ENCODE data around the gene FHL5.
A peak's percentile ranks its signal among the peaks of the same experiment; 100 is the strongest.
"Not testable (repeated sequence)": the region's sequence is repeated elsewhere in the genome, so short reads cannot be mapped to it uniquely, and the experiment has no call there.

The FHL5 gene, protein sequence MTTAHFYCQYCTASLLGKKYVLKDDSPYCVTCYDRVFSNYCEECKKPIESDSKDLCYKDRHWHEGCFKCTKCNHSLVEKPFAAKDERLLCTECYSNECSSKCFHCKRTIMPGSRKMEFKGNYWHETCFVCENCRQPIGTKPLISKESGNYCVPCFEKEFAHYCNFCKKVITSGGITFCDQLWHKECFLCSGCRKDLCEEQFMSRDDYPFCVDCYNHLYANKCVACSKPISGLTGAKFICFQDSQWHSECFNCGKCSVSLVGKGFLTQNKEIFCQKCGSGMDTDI

DNA sequence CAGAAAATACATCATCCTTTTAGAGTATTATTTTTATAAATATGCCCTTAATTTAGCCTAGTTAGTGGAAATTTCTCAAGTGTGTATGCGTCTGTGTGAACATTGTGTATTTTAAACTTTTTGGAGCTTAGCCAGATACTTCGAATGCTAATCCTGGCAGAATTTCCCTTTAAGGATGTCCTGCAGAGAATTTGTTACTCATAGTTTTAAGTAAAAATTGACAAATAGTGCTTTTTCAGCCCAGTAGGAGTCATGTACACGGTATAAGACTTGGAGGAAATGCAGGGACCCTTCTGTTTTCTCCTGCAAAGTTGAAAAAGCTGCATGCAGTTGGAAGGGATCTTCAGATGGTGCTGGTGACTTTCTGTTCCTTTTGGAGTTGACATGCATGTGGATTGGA lies at the start of gene FHL5:
FHL5 (plus strand) TSS at position 243 of the 400 bp plus-strand sequence. CDS start 40,486 bp downstream, outside the sequence.
- no peak within 1 kb of the TSS for H3K4me3 ChIP-seq (ENCODE audit: low read depth, low read length)

GRCh38 chr6:96520171-96521115 lies 42.5 kb upstream of the FHL5 start:
- peak overlapping the region; percentile 85 for H3K4me3 ChIP-seq (ENCODE audit: low read depth, low read length)

DNA sequence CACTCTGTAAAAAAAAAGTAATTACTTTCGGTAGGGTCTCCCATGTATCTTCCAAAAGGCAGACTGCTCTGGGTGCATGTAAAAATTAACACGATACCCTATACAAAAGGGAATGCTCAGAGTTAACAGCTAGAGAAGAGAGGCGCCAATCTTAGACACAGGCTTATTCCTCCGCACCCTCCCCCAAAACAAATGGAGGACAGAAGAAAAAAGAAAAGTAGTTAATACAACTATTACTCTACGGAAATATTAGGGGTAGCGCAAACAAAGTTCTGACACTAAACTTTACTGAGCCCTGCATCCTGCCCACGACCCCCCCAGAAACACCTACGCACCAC lies 41.7 kb upstream of the FHL5 start:
- peak overlapping the region; percentile 85 for H3K4me3 ChIP-seq (ENCODE audit: low read depth, low read length)

GRCh38 chr6:96521644-96522464 lies 41.1 kb upstream of the FHL5 start, which contains the start of gene UFL1:
UFL1 (plus strand) TSS chr6:96521806; CDS start chr6:96521874, 68 bp downstream.
- peak within 1 kb of the TSS; percentile 85 for H3K4me3 ChIP-seq (ENCODE audit: low read depth, low read length)

- peak overlapping the region; percentile 85 for H3K4me3 ChIP-seq (ENCODE audit: low read depth, low read length)
Measured at GRCh38 chr6:96522465-96523009, 40.4 kb upstream of the FHL5 start.

GRCh38 chr6:96528193-96528592 lies 34.7 kb upstream of the FHL5 start:
- no peak overlapping the region for H3K4me3 ChIP-seq (ENCODE audit: low read depth, low read length)

DNA sequence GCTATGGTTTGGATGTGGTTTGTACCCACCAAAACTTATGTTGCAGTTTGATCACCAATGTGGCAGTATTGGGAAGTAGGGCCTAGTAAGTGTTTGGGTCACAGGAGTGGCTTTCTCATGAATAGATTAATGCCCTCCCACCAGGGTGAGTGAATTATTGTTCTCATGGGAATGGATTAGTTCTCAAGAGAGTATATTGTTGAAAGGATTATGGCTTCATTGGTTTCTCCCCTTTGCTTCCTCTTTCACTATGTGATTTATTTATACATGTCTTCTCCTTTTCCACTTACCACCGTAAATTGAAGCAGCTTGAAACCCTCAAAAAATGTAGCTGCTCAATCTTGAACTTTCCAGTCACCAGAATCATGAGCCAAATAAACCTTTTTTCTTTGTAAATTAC lies 30.5 kb upstream of the FHL5 start:
- H3K4me3 ChIP-seq (ENCODE audit: low read depth, low read length): no peak overlapping the region

- H3K4me3 ChIP-seq (ENCODE audit: low read depth, low read length): no peak overlapping the region
Measured at GRCh38 chr6:96537726-96538125, 25.2 kb upstream of the FHL5 start.

GRCh38 chr6:96542702-96543101 lies 20.2 kb upstream of the FHL5 start:
- H3K4me3 ChIP-seq (ENCODE audit: low read depth, low read length): no peak overlapping the region

DNA sequence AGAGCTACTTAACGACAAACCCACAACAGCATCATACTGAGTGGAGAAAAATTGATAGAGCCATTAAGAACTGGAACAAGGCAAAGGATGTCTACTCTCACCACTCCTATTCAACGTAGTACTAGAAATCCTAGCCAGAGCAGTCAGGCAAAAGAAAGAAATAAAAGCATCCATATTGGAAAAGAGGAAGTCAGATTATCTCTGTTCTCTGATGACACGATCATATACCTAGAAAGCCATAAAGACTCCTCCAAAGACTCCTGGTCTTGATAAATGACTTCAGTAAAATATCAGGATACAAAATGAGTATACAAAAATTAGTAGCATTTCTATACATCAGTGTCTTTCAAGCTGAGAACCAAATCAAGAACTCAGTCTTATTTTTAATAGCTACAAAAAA lies 17.0 kb upstream of the FHL5 start:
- no peak overlapping the region for H3K4me3 ChIP-seq (ENCODE audit: low read depth, low read length)

DNA sequence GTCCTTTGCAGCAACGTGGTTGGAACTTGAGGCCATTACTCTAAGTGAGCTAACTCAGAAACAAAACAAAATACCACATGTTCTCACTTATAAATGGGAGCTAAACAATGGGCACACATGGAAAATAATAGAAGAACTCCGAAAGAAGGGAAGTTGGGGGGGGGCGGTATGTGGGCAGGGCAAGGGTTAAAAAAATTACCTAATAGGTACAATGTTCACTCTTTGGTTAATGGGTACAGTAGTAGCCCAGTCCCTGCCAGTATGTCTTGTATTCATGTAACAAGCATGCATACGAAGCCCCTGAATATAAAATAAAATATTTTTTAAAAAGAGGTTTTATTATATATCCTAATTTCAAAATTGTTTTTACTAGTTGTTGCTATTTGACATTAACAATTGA lies 15.3 kb upstream of the FHL5 start:
- no peak overlapping the region for H3K4me3 ChIP-seq (ENCODE audit: low read depth, low read length)

DNA sequence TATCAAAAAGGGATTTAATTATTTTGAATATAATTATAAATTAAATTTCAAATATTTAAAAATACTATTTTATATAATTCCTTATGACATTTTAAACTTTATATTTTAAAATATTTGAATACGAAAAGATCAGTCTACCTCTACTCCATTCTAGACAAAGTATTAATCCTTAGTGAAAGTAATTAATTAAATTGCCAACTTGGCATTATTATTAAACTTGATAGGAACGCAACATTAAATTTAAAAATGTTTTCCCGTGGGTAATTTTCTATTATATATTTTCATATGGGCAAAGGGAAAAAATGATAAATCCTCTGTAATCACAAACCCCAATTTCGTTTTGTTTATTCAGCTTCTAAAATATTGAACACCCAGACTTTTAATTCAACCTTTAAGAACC lies 8.4 kb upstream of the FHL5 start:
- H3K4me3 ChIP-seq (ENCODE audit: low read depth, low read length): no peak overlapping the region

GRCh38 chr6:96559740-96560139 lies 3.2 kb upstream of the FHL5 start:
- H3K4me3 ChIP-seq (ENCODE audit: low read depth, low read length): not testable (repeated sequence)

- no peak overlapping the region for H3K4me3 ChIP-seq (ENCODE audit: low read depth, low read length)
Measured at GRCh38 chr6:96563853-96564252, 925 bp downstream of the FHL5 start.

- H3K4me3 ChIP-seq (ENCODE audit: low read depth, low read length): no peak overlapping the region
Measured at GRCh38 chr6:96570053-96570452, 7.1 kb downstream of the FHL5 start.

- no peak overlapping the region for H3K4me3 ChIP-seq (ENCODE audit: low read depth, low read length)
Measured at GRCh38 chr6:96571551-96571950, 8.6 kb downstream of the FHL5 start.

GRCh38 chr6:96575359-96575758 lies 12.4 kb downstream of the FHL5 start:
- H3K4me3 ChIP-seq (ENCODE audit: low read depth, low read length): no peak overlapping the region

- no peak overlapping the region for H3K4me3 ChIP-seq (ENCODE audit: low read depth, low read length)
Measured at GRCh38 chr6:96576221-96576620, 13.3 kb downstream of the FHL5 start.

DNA sequence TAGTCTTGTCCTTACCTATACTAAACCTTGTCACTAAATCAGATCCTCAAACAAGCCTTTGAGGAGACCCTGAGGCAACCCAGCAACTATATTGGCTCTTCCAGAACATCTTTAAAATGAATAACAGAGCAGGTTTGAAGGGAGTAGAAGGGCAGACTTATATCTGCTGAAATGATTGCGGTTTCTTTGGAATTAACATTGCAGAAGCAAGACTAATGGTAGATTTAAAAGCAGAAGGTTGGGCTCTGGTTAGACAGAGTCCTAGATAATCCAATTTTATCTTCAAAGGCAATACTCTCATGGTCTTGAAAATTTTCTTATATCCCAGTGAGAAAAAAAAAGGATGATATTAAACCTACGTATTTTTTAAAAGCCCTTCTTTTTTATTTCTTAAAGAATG lies 19.1 kb downstream of the FHL5 start:
- no peak overlapping the region for H3K4me3 ChIP-seq (ENCODE audit: low read depth, low read length)

- H3K4me3 ChIP-seq (ENCODE audit: low read depth, low read length): no peak overlapping the region
Measured at GRCh38 chr6:96582436-96582835, 19.5 kb downstream of the FHL5 start.

- H3K4me3 ChIP-seq (ENCODE audit: low read depth, low read length): no peak overlapping the region
Measured at GRCh38 chr6:96604420-96604819, 41.5 kb downstream of the FHL5 start.
